Activated CD8-positive, alpha-beta memory T cell treated with anti-CD3 and anti-CD28 coated beads for 1 hour (primary cell): ENCODE measurements around the gene DPH1.

ENCODE experiments used
- DNase-seq, 2 donors: peaks; one replicate each; pipeline ENCODE4 v3.0.0-alpha.2; 2020; ENCODE audit warnings: low read depth in 1 of 2; ENCODE audit errors: extremely low read depth in 1 of 2

The DPH1 gene

DNA sequence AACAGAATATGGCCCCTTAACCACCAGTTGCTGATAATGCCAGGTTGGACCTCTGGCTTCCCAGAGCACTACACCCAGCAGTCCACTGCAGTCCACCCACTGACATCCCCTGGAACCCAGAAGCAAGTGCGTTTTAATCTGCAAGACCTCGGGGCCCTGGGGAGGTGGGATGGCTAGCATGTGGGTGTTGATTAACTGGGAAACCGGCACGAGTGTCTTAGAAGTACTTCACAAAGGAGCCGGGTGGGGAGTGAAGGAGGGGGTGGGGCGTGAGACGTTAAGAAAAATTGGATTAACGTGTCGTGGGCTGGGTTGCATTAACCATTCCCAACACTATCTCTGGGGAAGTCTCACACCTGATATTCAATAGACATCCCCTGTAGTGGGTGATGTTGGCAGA lies 18.9 kb downstream of the DPH1 start:
- no peak for DNase-seq

DNA sequence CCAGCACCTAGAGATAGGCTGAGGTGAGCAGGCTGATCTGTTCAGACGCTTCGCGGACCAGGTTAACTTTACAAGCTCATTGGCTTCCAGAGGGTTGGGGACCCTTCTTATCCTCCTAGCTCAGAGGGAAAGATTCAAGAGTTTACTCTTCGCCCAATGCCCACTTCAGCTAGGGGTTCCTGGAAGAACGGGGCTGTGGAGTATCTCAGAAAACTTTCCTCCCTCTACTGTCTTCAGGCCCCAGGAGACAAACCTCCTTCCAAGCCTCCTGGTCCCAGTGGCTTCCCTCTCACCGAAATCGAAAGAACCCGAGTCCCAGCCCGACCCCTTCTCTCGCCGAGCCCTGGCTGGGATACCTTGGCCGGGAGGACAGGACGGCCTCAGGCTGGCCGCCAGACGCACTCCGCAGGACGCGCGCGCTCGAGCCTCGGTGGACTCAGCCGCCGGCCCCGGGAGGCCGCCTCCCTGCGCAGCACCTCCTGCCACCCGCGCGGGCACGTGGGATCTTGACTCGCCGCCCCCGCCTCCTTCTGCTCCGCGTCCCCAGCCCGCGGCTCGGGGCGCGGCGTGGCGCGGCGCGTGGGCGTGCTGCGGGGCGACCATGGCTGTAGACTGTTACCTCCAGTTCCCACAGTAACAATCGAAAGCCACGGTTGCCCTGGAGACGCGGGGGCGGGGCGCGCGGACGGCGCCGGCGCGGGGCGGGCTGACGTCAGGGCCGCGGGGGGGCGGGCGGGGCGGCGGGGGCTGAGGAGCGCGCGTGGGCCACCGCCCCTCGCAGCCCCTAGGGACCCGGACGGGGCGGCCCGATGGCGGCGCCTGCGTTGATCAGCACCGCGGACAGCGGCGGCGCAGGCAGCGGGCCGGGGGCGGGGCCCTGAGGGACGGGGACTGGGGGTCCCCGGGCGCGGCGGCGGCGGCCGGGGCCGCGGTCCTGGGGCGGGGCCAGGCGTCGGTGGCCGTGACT lies 19.7 kb downstream of the DPH1 start:
- peak; percentile 77 to 88 for DNase-seq

DNA sequence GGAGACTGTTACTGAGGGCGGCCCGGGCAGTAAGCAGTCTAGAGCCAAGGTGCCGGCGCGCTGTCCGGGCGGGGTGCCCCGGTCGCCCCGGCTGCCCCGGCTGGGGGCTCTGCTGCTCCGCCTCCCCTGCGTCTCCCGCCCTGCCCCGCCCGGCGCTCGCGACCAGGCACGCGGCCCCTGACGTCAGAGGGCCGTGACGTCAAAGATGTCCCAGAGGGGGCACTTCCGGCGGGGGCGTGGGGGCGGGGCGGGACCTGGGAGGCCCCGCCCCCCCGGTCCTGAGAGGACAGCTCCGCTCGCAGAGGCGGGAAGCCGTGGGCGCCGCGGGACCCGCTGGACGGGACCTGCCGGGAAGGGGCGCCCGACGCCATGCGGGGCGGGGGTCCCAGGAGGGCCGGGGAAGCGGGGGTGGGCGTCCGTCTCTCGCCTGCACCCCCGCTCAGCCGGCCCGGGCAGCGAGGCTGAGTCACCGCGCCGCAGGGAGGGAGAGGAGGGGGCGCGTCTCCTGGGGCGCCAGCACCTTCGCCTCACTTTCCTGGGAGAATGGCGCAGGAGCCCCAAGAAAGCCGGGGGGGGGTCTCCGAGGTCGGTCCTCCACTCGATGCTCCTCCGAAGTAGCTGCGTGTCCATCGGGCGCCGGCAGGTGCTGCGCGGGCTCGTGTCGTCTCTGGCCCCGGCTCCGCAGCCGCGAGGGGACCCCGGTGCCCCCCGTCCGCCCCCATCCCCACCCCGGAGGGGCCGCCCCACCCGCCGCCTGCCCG lies 20.5 kb downstream of the DPH1 start:
- peak; percentile 52 to 61 for DNase-seq

DNA sequence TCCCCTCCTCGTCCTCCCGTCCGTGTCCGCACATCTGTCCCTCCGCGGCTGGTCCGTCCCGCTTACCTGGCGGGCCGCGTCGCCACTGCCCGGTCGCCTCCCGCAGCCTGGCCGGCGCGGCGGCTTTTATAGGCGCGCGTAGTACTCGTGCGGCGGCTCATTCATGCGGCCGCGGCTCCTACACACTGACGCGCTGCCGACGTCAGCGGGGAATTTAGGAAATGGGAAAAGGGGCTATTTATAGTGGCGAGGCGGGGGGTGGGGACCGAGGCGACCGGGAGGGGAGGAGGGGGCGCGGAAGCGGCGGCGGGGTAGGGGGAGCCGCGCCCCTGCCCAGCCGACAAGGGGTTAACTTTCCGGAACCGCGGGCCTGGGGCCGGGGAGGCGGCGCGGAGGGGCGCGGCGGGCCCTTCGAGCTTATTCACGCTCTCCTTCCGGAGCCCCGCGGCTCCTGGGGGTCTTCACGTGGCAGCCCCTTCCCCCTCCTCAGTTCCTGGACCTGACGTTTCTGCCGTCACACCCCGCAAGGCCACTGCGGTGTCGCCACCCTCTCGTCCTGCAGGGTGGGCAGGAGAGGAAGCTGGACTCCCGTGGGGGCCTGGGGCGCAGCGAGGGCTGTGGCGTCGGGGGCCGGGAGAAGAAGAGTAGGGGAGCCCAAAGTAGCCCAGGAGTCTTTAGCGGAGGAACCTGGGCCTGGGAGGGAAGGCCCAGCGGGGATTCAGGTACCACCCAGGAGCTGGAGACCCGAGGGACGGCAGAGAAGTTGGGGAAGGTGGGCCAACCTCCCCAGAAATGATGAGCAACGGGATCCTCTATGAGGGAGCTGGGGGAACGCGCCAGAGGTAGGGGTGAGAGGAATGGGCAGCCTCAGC lies 21.3 kb downstream of the DPH1 start:
- no peak for DNase-seq

GRCh38 chr17:2051933-2052559 lies 22.1 kb downstream of the DPH1 start:
- DNase-seq = no peak

DNA sequence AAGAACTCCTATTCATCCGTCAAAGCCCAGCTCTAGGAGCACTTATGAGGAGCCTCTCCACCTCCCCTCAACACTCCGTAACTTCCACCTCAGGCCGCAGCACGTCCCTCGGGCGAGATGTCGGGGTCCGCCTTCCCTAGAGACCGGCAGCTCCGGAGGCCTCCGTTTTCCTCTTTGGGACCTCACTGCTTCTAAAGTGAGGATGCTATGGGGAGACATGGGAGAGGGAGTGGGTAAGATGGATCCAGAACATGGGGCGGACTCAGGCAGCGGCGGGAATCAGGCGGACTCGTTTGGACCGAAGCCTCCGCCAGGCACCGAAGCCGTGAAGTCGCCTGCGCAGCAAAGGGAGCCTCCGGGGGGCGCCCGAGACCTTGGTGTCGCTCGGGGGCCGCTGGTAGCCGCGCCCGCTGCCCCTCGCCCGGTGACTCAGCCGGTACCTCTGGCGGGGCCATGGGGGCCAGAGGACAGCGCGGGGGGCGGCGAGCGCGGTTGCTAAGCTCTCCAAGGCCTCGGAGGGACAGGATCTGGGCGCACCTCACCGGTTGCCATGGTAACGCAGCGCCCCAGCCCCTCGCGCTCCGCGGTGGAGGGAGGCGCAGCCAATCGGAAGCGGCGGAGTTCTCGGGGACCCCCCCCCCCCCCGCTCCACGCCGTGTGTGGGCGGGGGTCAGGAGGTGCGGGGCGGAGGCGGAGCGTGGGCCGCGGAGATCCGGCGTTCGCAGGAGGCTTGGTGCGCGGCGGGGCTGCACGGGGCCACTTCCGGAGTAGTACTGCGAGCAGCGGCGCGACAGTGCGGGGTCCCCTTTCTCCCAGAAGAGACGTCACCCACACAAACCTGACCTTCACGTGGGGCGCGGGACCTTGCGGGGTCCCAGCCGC lies 23.7 kb downstream of the DPH1 start:
- DNase-seq = peak in 1 of 2 donors; percentile 67

DNA sequence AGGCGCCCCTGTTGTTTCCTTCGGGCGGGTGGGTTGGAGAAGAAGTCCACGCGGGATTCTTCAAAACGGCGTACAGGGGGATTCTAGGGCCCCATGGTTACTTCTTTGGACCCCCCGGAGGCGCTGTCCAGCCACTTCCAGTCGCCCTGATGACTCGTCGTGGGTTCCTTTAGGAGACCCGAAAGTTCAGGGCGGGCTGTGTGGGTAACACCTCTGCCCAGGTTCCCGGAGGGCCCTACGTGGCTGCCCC lies 24.2 kb downstream of the DPH1 start:
- no peak for DNase-seq

GRCh38 chr17:2054512-2055291 lies 24.7 kb downstream of the DPH1 start, which contains the start of gene HIC1:
Gene HIC1, plus strand, starts transcription at chr17:2055103. Its CDS starts 1,588 bp downstream, at chr17:2056691.
- peak in 1 of 2 donors; percentile 73 for DNase-seq

GRCh38 chr17:2055292-2056205 lies 25.6 kb downstream of the DPH1 start:
- no peak for DNase-seq

- DNase-seq = no peak
Observed at GRCh38 chr17:2056206-2057174, 26.5 kb downstream of the DPH1 start.

DNA sequence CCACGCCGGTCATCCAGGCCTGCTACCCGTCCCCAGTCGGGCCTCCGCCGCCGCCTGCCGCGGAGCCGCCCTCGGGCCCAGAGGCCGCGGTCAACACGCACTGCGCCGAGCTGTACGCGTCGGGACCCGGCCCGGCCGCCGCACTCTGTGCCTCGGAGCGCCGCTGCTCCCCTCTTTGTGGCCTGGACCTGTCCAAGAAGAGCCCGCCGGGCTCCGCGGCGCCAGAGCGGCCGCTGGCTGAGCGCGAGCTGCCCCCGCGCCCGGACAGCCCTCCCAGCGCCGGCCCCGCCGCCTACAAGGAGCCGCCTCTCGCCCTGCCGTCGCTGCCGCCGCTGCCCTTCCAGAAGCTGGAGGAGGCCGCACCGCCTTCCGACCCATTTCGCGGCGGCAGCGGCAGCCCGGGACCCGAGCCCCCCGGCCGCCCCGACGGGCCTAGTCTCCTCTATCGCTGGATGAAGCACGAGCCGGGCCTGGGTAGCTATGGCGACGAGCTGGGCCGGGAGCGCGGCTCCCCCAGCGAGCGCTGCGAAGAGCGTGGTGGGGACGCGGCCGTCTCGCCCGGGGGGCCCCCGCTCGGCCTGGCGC lies 27.3 kb downstream of the DPH1 start:
- DNase-seq = no peak

GRCh38 chr17:2057760-2058585 lies 28.0 kb downstream of the DPH1 start:
- DNase-seq = no peak

DNA sequence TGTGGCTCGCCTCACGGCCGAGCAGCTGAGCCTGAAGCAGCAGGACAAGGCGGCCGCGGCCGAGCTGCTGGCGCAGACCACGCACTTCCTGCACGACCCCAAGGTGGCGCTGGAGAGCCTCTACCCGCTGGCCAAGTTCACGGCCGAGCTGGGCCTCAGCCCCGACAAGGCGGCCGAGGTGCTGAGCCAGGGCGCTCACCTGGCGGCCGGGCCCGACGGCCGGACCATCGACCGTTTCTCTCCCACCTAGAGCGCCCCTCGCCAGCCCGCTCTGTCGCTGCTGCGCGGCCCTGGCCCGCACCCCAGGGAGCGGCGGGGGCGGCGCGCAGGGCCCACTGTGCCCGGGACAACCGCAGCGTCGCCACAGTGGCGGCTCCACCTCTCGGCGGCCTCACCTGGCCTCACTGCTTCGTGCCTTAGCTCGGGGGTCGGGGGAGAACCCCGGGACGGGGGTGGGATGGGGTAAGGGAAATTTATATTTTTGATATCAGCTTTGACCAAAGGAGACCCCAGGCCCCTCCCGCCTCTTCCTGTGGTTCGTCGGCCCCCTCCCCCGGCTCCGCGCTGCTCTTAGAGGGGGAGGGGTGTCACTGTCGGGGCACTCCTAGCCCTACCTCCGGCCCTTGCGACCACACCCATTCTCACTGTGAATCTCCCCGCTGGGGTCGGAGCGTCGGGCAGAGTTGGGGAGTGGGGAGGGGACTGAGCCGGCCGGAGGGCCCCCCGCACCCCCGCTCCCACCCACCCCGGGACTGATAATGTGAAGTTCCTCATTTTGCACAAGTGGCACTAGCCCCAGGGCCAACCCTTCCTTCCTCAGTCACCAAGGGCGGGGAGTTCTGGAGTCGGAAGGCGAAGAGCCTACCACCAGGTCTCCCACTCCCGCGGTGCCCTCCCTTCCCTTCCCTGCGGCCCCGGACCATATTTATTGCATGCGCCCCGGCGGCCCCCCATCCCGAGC lies 28.9 kb downstream of the DPH1 start:
- peak in 1 of 2 donors; percentile 51 for DNase-seq
